H1 (cell line): ENCODE results near the gene PREX1. TPM values are rescaled to one million over a fixed set of nuclear protein-coding genes. Genes with fewer than 3 reads are reported as not detected.

Experiments used
- CTCF ChIA-PET: fragments of 300-600 bp; sonication (Branson Sonifier 250); formaldehyde crosslinking; loops from one replicate; lab custom pipeline; 2021; ENCODE audit not compliant: partially characterized antibody; lab: Charles Lee
- POLR2A ChIA-PET: fragments of 300-600 bp; sonication (Branson Sonifier 250); formaldehyde crosslinking; loops from one replicate; lab custom pipeline; 2021; ENCODE audit warnings: inconsistent platforms; ENCODE audit not compliant: partially characterized antibody; lab: Charles Lee
- DNase-seq, 2 experiments: peaks; one replicate each; pipeline versions ENCODE4 v3.0.0 to v3.0.0-alpha.2; 2010 to 2022; ENCODE audit warnings: low spot score in 2 of 2, low read depth in 1 of 2, mixed read lengths in 1 of 2
- FAIRE-seq: peaks from 2 replicates; lab custom pipeline; 2011; peaks lifted over from hg19 to GRCh38; lab: Jason Lieb, UNC
- H2AFZ ChIP-seq: 2 replicates; pipeline ENCODE4 v1.8.1; 2012; ENCODE audit warnings: low read length, inconsistent platforms
- H2AK5ac ChIP-seq: 2 replicates; pipeline ENCODE4 v1.6.1; 2013; ENCODE audit warnings: low read depth, low read length
- H2BK120ac ChIP-seq: replicated peaks from 2 replicates; pipeline ENCODE3; 2013; ENCODE audit warnings: low read depth, low read length, inconsistent platforms
- H2BK12ac ChIP-seq: 2 replicates; pipeline ENCODE4 v1.6.1; 2013; ENCODE audit warnings: low read depth, low read length
- H2BK15ac ChIP-seq: 2 replicates; pipeline ENCODE4 v1.6.1; 2013; ENCODE audit warnings: low read length
- H2BK20ac ChIP-seq: 2 replicates; pipeline ENCODE4 v1.6.1; 2013; ENCODE audit warnings: low read length
- H2BK5ac ChIP-seq: 2 replicates; pipeline ENCODE4 v1.6.1; 2013; ENCODE audit warnings: low read depth, low read length
- H3K14ac ChIP-seq: 2 replicates; pipeline ENCODE4 v1.6.1; 2013; ENCODE audit warnings: inconsistent platforms; ENCODE audit not compliant: insufficient read length
- H3K18ac ChIP-seq: 2 replicates; pipeline ENCODE4 v1.6.1; 2013; ENCODE audit warnings: low read length; ENCODE audit errors: extremely low read depth
- H3K23ac ChIP-seq: 2 replicates; pipeline ENCODE4 v1.6.1; 2013; ENCODE audit warnings: inconsistent platforms; ENCODE audit not compliant: insufficient read length
- H3K23me2 ChIP-seq: 2 replicates; pipeline ENCODE4 v1.6.1; 2013; ENCODE audit warnings: low read depth, low read length
- H3K27ac ChIP-seq: 2 replicates; pipeline ENCODE4 v1.6.1; 2011; ENCODE audit warnings: low read depth, low read length, inconsistent platforms
- H3K27me3 ChIP-seq, 4 experiments: replicated peaks in 1 of 4; 1 replicate in 1 of 4; 2 replicates in 3 of 4; pipeline versions ENCODE4 v1.6.1 to v1.8.1; 2011 to 2013; ENCODE audit warnings: low read length in 3 of 4, mild to moderate bottlenecking in 3 of 4, inconsistent platforms in 2 of 4, mixed read lengths in 2 of 4, moderate library complexity in 1 of 4; ENCODE audit not compliant: control insufficient read depth in 3 of 4, insufficient read depth in 3 of 4; ENCODE audit errors: extremely low read depth in 1 of 4
- H3K36me3 ChIP-seq, 4 experiments: 2 replicates each; pipeline versions ENCODE4 v1.6.1 to v1.8.1; 2011 to 2013; ENCODE audit warnings: mild to moderate bottlenecking in 4 of 4, low read length in 3 of 4, moderate library complexity in 2 of 4, control low read depth in 1 of 4, inconsistent platforms in 1 of 4; ENCODE audit not compliant: insufficient read depth in 4 of 4, control insufficient read depth in 2 of 4
- H3K4ac ChIP-seq: replicated peaks from 2 replicates; pipeline ENCODE3; 2013; ENCODE audit warnings: low read length, low read depth, mixed read lengths, inconsistent platforms; ENCODE audit not compliant: insufficient read length
- H3K4me1 ChIP-seq, 4 experiments: replicated peaks in 1 of 4; 1 replicate in 1 of 4; 2 replicates in 3 of 4; pipeline versions ENCODE4 v1.6.1 to v1.8.1; 2011 to 2013; ENCODE audit warnings: low read length in 3 of 4, inconsistent platforms in 2 of 4, mixed read lengths in 1 of 4; ENCODE audit not compliant: insufficient read depth in 4 of 4, control insufficient read depth in 3 of 4
- H3K4me2 ChIP-seq, 2 experiments: 2 replicates each; pipeline versions ENCODE4 v1.6.1 to v1.8.1; 2011 to 2013; ENCODE audit warnings: low read depth in 2 of 2, low read length in 2 of 2, control low read depth in 1 of 2, inconsistent platforms in 1 of 2, mild to moderate bottlenecking in 1 of 2; ENCODE audit not compliant: insufficient read depth in 1 of 2
- H3K4me3 ChIP-seq, 4 experiments: fragments of 200-600, 300-600 bp in 1 of 4; sonication (generic), shearing (Covaris generic), sonication (Bioruptor Twin) in 1 of 4; 2 replicates each; pipeline versions ENCODE4 v1.5.1 to v1.8.1; 2011 to 2016; ENCODE audit warnings: low read length in 4 of 4, low read depth in 3 of 4, control low read depth in 2 of 4, inconsistent platforms in 2 of 4, mild to moderate bottlenecking in 2 of 4, mixed read lengths in 1 of 4, moderate library complexity in 1 of 4; ENCODE audit not compliant: insufficient read depth in 2 of 4; ENCODE audit errors: extremely low read depth in 1 of 4
- H3K56ac ChIP-seq: replicated peaks from 2 replicates; pipeline ENCODE3; 2013; ENCODE audit warnings: low read depth, mild to moderate bottlenecking, mixed read lengths, low read length, inconsistent platforms; ENCODE audit not compliant: insufficient read length
- H3K79me1 ChIP-seq: 2 replicates; pipeline ENCODE4 v1.6.1; 2013; ENCODE audit warnings: low read depth, low read length, control low read depth
- H3K79me2 ChIP-seq, 2 experiments: 2 replicates each; pipeline versions ENCODE4 v1.6.1 to v1.8.1; 2012 to 2013; ENCODE audit warnings: low read length in 2 of 2, mild to moderate bottlenecking in 2 of 2, inconsistent platforms in 1 of 2; ENCODE audit not compliant: insufficient read depth in 2 of 2, control insufficient read depth in 1 of 2
- H3K9ac ChIP-seq, 4 experiments: replicated peaks in 1 of 4; 1 replicate in 1 of 4; 2 replicates in 3 of 4; pipeline versions ENCODE4 v1.6.1 to v1.8.1; 2011 to 2013; ENCODE audit warnings: low read depth in 3 of 4, low read length in 3 of 4, control low read depth in 2 of 4, mild to moderate bottlenecking in 2 of 4, moderate library complexity in 2 of 4, inconsistent platforms in 1 of 4; ENCODE audit errors: extremely low read depth in 1 of 4
- H3K9me3 ChIP-seq, 2 experiments: 2 replicates each; pipeline versions ENCODE4 v1.6.1 to v1.8.1; 2012 to 2013; ENCODE audit warnings: mild to moderate bottlenecking in 2 of 2, moderate library complexity in 2 of 2, control low read depth in 1 of 2, inconsistent platforms in 1 of 2, low read depth in 1 of 2, low read length in 1 of 2, mixed read lengths in 1 of 2; ENCODE audit not compliant: insufficient read depth in 2 of 2
- H4K20me1 ChIP-seq, 2 experiments: replicated peaks in 1 of 2; 2 replicates each; pipeline versions ENCODE3 to v1.8.1; 2011 to 2013; ENCODE audit warnings: inconsistent platforms in 2 of 2, low read length in 2 of 2, mild to moderate bottlenecking in 1 of 2; ENCODE audit not compliant: insufficient read depth in 2 of 2, control insufficient read depth in 1 of 2
- H4K5ac ChIP-seq: 2 replicates; pipeline ENCODE4 v1.6.1; 2013; ENCODE audit warnings: low read length, low read depth, mixed read lengths, inconsistent platforms; ENCODE audit not compliant: insufficient read length
- H4K8ac ChIP-seq: 2 replicates; pipeline ENCODE4 v1.8.0; 2013; ENCODE audit warnings: mild to moderate bottlenecking, moderate library complexity, low read length, inconsistent platforms; ENCODE audit not compliant: insufficient read depth; ENCODE audit errors: extremely low read depth
- H4K91ac ChIP-seq: replicated peaks from 2 replicates; pipeline ENCODE3; 2013; ENCODE audit warnings: low read length, mixed read lengths, inconsistent platforms; ENCODE audit not compliant: insufficient read length
- ATF2 ChIP-seq: IDR thresholded peaks from 2 replicates; pipeline ENCODE4 v1.6.1; 2012; ENCODE audit warnings: low read length, inconsistent platforms
- CHD2 ChIP-seq: IDR thresholded peaks from 2 replicates; pipeline ENCODE4 v1.6.1; 2012; ENCODE audit warnings: low read length, improper control_type of control experiment
- E2F6 ChIP-seq: IDR thresholded peaks from 2 replicates; pipeline ENCODE4 v1.6.1; 2012; ENCODE audit warnings: inconsistent platforms
- EGR1 ChIP-seq: IDR thresholded peaks from 2 replicates; pipeline ENCODE4 v1.6.1; 2011; ENCODE audit warnings: low read depth, low read length, borderline replicate concordance
- HDAC6 ChIP-seq: IDR thresholded peaks from one replicate; pipeline ENCODE4 v1.7.1; 2012; ENCODE audit warnings: low read depth, mild to moderate bottlenecking, inconsistent platforms, low read length, moderate library complexity
- KDM1A ChIP-seq: fragments of 200-600, 300-600 bp; sonication (generic); IDR thresholded peaks from 2 replicates; pipeline ENCODE4 v1.7.1; 2016; ENCODE audit warnings: mild to moderate bottlenecking, low read length, borderline replicate concordance
- RFX5 ChIP-seq: IDR thresholded peaks from 2 replicates; pipeline ENCODE4 v1.6.1; 2011; ENCODE audit warnings: low read depth, low read length, improper control_type of control experiment, borderline replicate concordance
- RNF2 ChIP-seq: fragments of 200-900, 300-1000 bp; sonication (generic); IDR thresholded peaks from 2 replicates; pipeline ENCODE4 v1.7.1; 2016; ENCODE audit warnings: borderline replicate concordance, low read depth, mild to moderate bottlenecking, antibody characterized with exemption, low read length; ENCODE audit not compliant: poor library complexity, severe bottlenecking; ENCODE audit errors: missing control alignments
- RXRA ChIP-seq: IDR thresholded peaks from 2 replicates; pipeline ENCODE4 v1.6.1; 2011; ENCODE audit warnings: low read depth, mild to moderate bottlenecking, low read length, moderate library complexity; ENCODE audit not compliant: insufficient read depth
- SP1 ChIP-seq: IDR thresholded peaks from 2 replicates; pipeline ENCODE4 v1.6.1; 2011; ENCODE audit warnings: low read depth, low read length
- SUZ12 ChIP-seq: fragments of 200-600 bp; sonication (generic); IDR thresholded peaks from 2 replicates; pipeline ENCODE4 v1.6.1; 2012; ENCODE audit warnings: mild to moderate bottlenecking, inconsistent platforms, low read length, moderate library complexity, mixed read lengths
- WGBS, 2 experiments: shearing (Covaris generic) in 1 of 2; methylation state at CpG; one replicate each; pipeline versions ENCODE4 v1.1.6 to v1.1.7; 2013 to 2015; ENCODE audit warnings: low lambda C conversion rate in 2 of 2, mixed read lengths in 2 of 2, inconsistent platforms in 1 of 2, low coverage in 1 of 2, missing lambda C conversion rate in 1 of 2; ENCODE audit not compliant: insufficient replicate concordance in 2 of 2, insufficient coverage in 1 of 2, insufficient read length in 1 of 2; ENCODE audit errors: extremely low coverage in 1 of 2, missing lambda C conversion rate in 1 of 2; 5-methylcytosine and 5-hydroxymethylcytosine counted together
- polyA plus RNA-seq, 7 experiments: library from polyadenylated mRNA; depleted of rRNA in 3 of 7; stranded (reverse) in 5 of 7; unstranded in 2 of 7; fragments of >200 nt in 5 of 7; fragments of 200-250 nt in 2 of 7; gene quantifications; 1 replicate in 5 of 7; 2 replicates in 1 of 7; 4 replicates in 1 of 7; pipeline versions ENCODE4 v1.2.1 to v1.2.3, GENCODE V29; 2011 to 2013; ENCODE audit warnings: missing spikeins in 2 of 7, mixed read lengths in 2 of 7
- total RNA-seq: library from RNA; stranded (reverse); fragmentation: NEBNext Ultra II Directional; extraction: Animal tissue kit (Norgen Biotek cat#: 25700); gene quantifications from 2 replicates; pipeline ENCODE4 v1.2.1, GENCODE V29; 2021

Gene PREX1
- total and polyA plus RNA-seq, 2 of the 8 experiments (the other 6 are each of a cell fraction or from before 2014, with no cell fraction given): 10.7 to 12.8 TPM

DNA sequence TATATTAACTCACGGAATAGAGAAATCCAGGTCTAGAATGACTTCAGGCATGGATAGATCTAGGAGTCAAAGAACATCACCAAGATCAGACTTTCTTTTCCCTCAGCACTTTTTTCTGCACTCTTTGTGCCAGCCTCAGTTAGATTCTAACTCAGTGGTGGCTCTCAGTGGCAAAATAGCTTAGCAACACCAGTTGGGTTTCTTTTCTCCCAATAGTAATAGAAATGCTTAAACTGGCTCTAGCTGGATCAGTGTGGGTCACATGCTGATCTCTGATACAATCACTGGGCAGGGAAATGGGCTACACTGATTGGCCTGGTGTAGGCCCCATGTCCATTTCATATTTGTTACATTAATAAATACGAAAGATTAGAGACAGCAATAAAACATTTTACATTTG lies 49.5 kb upstream of the PREX1 start:
- Histone ChIP-seq H2AK5ac (no peak overlapping the region), H4K20me1 (no peaks in the 10 kb centered on the region), H2BK5ac (no peak overlapping the region), H3K4me3 (no peak overlapping the region), H3K79me2 (no peaks in the 10 kb centered on the region), H2BK15ac (no peak overlapping the region), H2BK20ac (no peak overlapping the region), H3K9me3 (no peaks in the 10 kb centered on the region), H3K4me2 (no peak overlapping the region), H4K91ac (no peak overlapping the region), H3K56ac (no peak overlapping the region), H3K36me3 (no peaks in the 10 kb centered on the region), H3K23ac (no peak overlapping the region), H3K79me1 (no peaks in the 10 kb centered on the region), H3K27me3 (no peaks in the 10 kb centered on the region), H2BK120ac (no peak overlapping the region), H3K4me1 (peaks cover 0 to 4% (median 0%) of the 10 kb centered on the region in 4 experiments; a peak in 1 of 7 replicates), H3K23me2 (peaks cover 2% of the 10 kb centered on the region; the same call in 1 of the 2 replicates), H2BK12ac (no peak overlapping the region), H4K8ac (no peak overlapping the region), H3K27ac (no peak overlapping the region), H2AFZ (no peak overlapping the region), H3K4ac (no peak overlapping the region), H3K18ac (no peak overlapping the region), H4K5ac (no peak overlapping the region), H3K14ac (no peak overlapping the region), H3K9ac (no peak overlapping the region)
- FAIRE-seq (no peak), DNase-seq (no peak)
- POLR2A ChIA-PET: no interaction called here
- WGBS, 2 experiments: 68% methylated on average over 2 of the region's 2 CpGs; no CpG with 5 or more reads in 1 of the 2 experiments
- CTCF ChIA-PET: interaction anchor here (0.7 kb wide), 1 partner anchor 473 kb away, joined by 4 read pairs; no protein-coding TSS in a partner anchor
- TF ChIP-seq SP1 (no peak), EGR1 (no peak), HDAC6 (no peak), RXRA (no peak), RNF2 (no peak), RFX5 (no peak), ATF2 (no peak), E2F6 (no peak), KDM1A (no peak), CHD2 (no peak), SUZ12 (no peak)
